Retinal pigment epithelial cell (primary cell): ENCODE measurements around the gene FAM241A.

Experiments used
- DNase-seq: peaks from one replicate; pipeline ENCODE4 v3.0.0-alpha.2; 2010; ENCODE audit warnings: low read depth
- H3K4me3 ChIP-seq: 2 replicates; pipeline ENCODE4 v1.5.1; 2011; ENCODE audit warnings: mild to moderate bottlenecking, low read length, control low read depth, moderate library complexity
- CTCF ChIP-seq: conservative IDR thresholded peaks from 2 replicates; pipeline ENCODE4 v1.5.1; 2011; ENCODE audit warnings: low read depth, low read length, control low read depth, inconsistent platforms

FAM241A gene

DNA sequence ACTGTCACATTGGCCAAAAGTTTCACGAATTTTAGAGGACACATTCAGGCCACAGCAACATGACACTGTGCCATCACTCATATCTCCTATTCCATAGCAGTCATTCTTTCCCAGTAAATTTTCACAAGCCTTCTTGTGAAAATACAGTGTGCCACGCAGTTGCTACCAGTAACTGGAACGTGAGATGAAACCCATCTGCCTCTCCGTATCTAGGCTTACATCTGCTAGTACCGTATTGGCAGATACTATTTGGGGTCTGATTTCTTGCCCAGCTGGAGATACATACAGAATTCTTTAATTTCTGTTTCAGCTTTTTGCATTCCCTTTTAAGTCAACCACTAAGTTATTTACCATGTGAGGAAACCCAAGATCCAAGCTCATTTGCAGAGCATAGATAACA, 8.7 kb upstream of the FAM241A start:
- TF ChIP-seq CTCF: no peak
- H3K4me3 ChIP-seq: no peak overlapping the region
- no peak for DNase-seq

GRCh38 chr4:112138538-112138937, 6.7 kb upstream of the FAM241A start:
- H3K4me3 ChIP-seq: no peak overlapping the region
- TF ChIP-seq CTCF: no peak
- no peak for DNase-seq

DNA sequence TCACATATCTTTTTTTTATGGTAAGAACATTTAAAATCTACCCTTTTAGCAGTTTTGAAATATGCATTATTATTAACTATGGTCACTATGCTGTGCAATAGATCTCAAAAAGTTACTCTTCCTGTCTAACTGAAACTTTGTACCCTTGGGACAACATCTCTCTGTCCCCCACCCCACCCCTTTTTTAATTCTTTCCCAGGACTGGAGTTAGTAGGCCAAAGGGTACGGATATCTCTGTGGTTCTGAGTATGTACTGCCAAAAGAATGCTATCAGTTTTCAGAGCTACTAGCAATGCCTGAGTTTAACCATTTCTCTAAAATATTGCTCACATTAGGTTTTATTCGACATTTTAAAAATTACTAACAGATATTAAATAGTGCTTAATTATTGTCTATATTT, 4.7 kb upstream of the FAM241A start:
- H3K4me3 ChIP-seq: no peak overlapping the region
- no peak for TF ChIP-seq CTCF
- DNase-seq: no peak

DNA sequence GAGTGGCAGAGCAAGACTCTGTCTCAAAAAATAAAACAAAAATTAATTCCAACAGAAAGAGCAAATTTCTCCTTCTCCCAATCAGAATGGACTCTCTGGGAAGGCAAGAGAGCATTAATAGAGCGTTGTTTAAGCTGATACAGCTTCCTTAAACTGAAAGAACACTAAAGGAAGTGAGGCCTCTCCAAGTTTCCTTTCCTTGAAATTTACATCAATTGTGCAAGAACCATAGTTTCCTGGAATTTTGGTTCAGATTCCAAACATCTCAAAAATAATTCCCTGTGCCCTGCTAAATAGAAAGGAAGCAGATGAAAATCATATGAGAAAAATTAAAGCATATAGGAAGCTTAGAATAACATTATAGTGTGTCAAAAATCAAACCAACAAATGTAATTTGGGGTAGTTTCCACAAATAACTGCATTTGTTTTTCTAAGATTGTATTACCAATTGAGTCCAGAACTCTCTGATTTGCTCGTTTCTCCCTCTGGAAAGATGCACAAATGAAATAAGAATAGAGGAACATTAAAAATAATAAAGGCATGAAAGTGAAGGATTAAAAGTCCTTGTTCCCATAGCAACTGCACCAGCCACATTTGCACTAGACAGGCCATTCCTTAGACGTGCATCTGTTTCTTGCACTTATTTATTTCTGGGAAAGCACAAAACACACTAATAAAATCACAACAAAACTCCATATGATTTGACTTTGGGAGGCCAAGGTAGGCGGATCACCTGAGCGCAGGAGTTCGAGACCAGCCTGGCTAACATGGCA, 3.7 kb upstream of the FAM241A start:
- TF ChIP-seq CTCF: no peak
- H3K4me3 ChIP-seq: no peak overlapping the region
- DNase-seq: no peak

GRCh38 chr4:112142182-112142581, 3.1 kb upstream of the FAM241A start:
- H3K4me3 ChIP-seq: no peak overlapping the region
- TF ChIP-seq CTCF: no peak
- DNase-seq: no peak

GRCh38 chr4:112143781-112144180, 1.5 kb upstream of the FAM241A start:
- no peak for DNase-seq
- no peak overlapping the region for H3K4me3 ChIP-seq
- TF ChIP-seq CTCF: no peak
